ENCODE data around the gene ATP6AP1.

ATP6AP1 gene

GRCh38 chrX:154378799-154379568 lies 49.5 kb upstream of the ATP6AP1 start, which contains the start of gene EMD:
EMD (plus strand) TSS chrX:154379295; CDS start chrX:154379485, 190 bp downstream.
- POLR2A ChIA-PET, result interaction anchor here (0.6 to 2.7 kb wide), 6 partner anchors 9 to 148 kb away, joined by 3 to 48 read pairs (median 6); partner anchors contain the start of gene RPL10
- peak within 1 kb of the TSS; percentile 94 for H3K27ac ChIP-seq (ENCODE audit: extremely low read depth, low read depth, low read length)
- H3K4me1 ChIP-seq (ENCODE audit: control insufficient read depth, insufficient read depth, low read length), result peaks cover 7% of the 10 kb centered on the region
- H3K4me3 ChIP-seq (ENCODE audit: low read depth, low read length), result peak within 1 kb of the TSS; percentile 73
- CTCF ChIA-PET, result no interaction called here
- H3K36me3 ChIP-seq (ENCODE audit: control insufficient read depth in 2 of 2, insufficient read depth in 1 of 2, low read length in 2 of 2), result peaks cover 0 to 22% of the 10 kb centered on the region in 2 experiments; a peak in 2 of 3 replicates
- no peaks in the 10 kb centered on the region for H3K9me3 ChIP-seq (ENCODE audit: control insufficient read depth, insufficient read depth, low read depth, low read length)
- no peak for TF ChIP-seq ZNF777 (tag by site-specific recombination; IDR thresholded peaks at IDR 0.05; ENCODE audit: borderline replicate concordance)
- no peak for TF ChIP-seq ZNF560 (tag by site-specific recombination; IDR thresholded peaks at IDR 0.05; ENCODE audit: borderline replicate concordance)
- TF ChIP-seq ZNF521 (tag by site-specific recombination; IDR thresholded peaks at IDR 0.05), result no peak
- TF ChIP-seq ZNF76 (tag by site-specific recombination; IDR thresholded peaks at IDR 0.05; ENCODE audit: borderline replicate concordance, low read depth), result no peak; the same call in 1 of the 2 replicates
- TF ChIP-seq ZNF449 (tag by site-specific recombination; IDR thresholded peaks at IDR 0.05), result no peak
- TF ChIP-seq ZNF701 (tag by site-specific recombination; IDR thresholded peaks at IDR 0.05), result no peak
- TF ChIP-seq ZNF416 (tag by site-specific recombination; IDR thresholded peaks at IDR 0.05), result no peak
- no peak for TF ChIP-seq ZNF280C (tag by site-specific recombination; IDR thresholded peaks at IDR 0.05)
- no peak for TF ChIP-seq GFI1B (tag by site-specific recombination; IDR thresholded peaks at IDR 0.05)
- no peak for TF ChIP-seq ZNF571 (tag by site-specific recombination; IDR thresholded peaks at IDR 0.05)
- TF ChIP-seq ZNF704 (tag by site-specific recombination; IDR thresholded peaks at IDR 0.05), result no peak
- TF ChIP-seq ZNF311 (tag by site-specific recombination; IDR thresholded peaks at IDR 0.05; ENCODE audit: borderline replicate concordance), result no peak
- TF ChIP-seq ZNF623 (tag by site-specific recombination; IDR thresholded peaks at IDR 0.05), result no peak
- TF ChIP-seq ZNF221 (tag by site-specific recombination; IDR thresholded peaks at IDR 0.05; ENCODE audit: borderline replicate concordance), result no peak
- TF ChIP-seq SP3 (tag by site-specific recombination; IDR thresholded peaks at IDR 0.05), result peak; percentile 94; the same call in 1 of the 2 replicates
- TF ChIP-seq ZNF274 (IDR thresholded peaks at IDR 0.05; ENCODE audit: low read length), result no peak
- TF ChIP-seq ZNF274 (tag by site-specific recombination; IDR thresholded peaks at IDR 0.05; ENCODE audit: borderline replicate concordance), result no peak
- peak; percentile 65 for TF ChIP-seq ZBTB17 (tag by site-specific recombination; IDR thresholded peaks at IDR 0.05)
- TF ChIP-seq ZNF596 (tag by site-specific recombination; IDR thresholded peaks at IDR 0.05), result no peak
- TF ChIP-seq ZNF19 (tag by site-specific recombination; IDR thresholded peaks at IDR 0.05; ENCODE audit: low read depth), result no peak
- no peak; the same call in 1 of the 2 replicates for TF ChIP-seq ZNF223 (tag by site-specific recombination; IDR thresholded peaks at IDR 0.05)
- no peak for TF ChIP-seq ZNF580 (tag by site-specific recombination; IDR thresholded peaks at IDR 0.05)
- TF ChIP-seq GLIS1 (tag by site-specific recombination; IDR thresholded peaks at IDR 0.05), result 0 out of 2 replicates have a peak, but pooled peaks have one; percentile 4
- no peak for TF ChIP-seq HOXD13 (CRISPR knock-in tag; IDR thresholded peaks at IDR 0.05; ENCODE audit: borderline replicate concordance)
- no peak for TF ChIP-seq ZBTB11 (tag by site-specific recombination; conservative IDR thresholded peaks at IDR 0.05; ENCODE audit: low read depth)
- peak; percentile 80 for TF ChIP-seq ZNF341 (tag by site-specific recombination; IDR thresholded peaks at IDR 0.05; ENCODE audit: low read depth)
- no peak for TF ChIP-seq ZBTB20 (tag by site-specific recombination; IDR thresholded peaks at IDR 0.05)
- TF ChIP-seq WT1 (tag by site-specific recombination; IDR thresholded peaks at IDR 0.05), result 0 out of 2 replicates have a peak, but pooled peaks have one; percentile 9
- no peak for TF ChIP-seq ZNF132 (tag by site-specific recombination; IDR thresholded peaks at IDR 0.05; ENCODE audit: borderline replicate concordance)
- no peak for TF ChIP-seq ZNF529 (tag by site-specific recombination; IDR thresholded peaks at IDR 0.05; ENCODE audit: insufficient replicate concordance)
